ENCODE measurements around the gene FOS.

Gene FOS

DNA sequence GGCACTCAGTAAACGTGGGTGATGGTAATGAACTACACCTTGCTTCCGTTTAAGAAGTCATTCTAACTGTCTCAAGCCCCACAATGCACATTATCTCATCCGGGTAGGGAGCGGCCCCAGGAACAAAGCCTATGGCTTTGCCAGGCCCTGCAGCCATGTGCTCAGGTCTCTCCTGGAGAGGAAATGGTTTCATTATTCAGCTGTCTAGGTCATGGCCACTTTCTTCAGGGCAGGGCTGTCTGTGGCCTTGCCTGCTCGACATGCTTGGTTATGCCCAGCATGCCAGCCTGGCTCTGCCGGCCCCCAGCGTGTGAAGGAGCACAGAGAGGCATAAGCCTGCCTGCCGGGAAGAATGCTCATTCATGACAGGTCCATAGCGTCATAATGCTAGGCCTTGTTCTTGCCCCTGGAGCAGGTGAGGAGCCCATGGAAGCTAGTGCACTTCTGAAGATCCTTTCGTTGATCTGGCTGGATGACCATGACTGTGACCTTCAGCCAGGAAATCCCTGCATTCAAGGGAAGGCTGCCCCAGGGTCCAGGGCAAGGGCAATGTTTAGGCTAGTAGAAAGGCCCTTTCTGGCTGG is 26.3 kb upstream of the FOS start:
- no peak for DNase-seq

DNA sequence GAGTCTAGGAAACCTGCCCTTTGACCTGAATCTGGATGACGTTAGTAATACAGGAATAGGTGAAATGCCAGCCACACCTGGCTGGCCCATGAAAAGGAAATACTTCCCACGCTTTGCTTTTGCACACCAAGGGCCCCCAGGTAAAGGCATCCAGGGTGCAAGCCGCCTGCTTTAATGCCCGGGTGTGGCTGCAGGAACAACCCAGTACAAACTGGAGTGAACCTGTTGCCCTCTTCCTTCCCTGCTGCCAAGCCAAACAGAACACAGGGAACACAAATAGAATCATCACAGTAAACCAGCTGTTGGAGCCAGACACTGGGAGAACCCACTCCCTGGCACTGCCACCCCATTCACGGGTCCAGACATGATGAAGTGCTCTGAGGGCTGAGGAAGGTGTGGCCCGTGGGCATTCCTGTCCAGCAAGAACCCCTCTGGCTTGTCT is 24.2 kb upstream of the FOS start:
- no peak for DNase-seq

DNA sequence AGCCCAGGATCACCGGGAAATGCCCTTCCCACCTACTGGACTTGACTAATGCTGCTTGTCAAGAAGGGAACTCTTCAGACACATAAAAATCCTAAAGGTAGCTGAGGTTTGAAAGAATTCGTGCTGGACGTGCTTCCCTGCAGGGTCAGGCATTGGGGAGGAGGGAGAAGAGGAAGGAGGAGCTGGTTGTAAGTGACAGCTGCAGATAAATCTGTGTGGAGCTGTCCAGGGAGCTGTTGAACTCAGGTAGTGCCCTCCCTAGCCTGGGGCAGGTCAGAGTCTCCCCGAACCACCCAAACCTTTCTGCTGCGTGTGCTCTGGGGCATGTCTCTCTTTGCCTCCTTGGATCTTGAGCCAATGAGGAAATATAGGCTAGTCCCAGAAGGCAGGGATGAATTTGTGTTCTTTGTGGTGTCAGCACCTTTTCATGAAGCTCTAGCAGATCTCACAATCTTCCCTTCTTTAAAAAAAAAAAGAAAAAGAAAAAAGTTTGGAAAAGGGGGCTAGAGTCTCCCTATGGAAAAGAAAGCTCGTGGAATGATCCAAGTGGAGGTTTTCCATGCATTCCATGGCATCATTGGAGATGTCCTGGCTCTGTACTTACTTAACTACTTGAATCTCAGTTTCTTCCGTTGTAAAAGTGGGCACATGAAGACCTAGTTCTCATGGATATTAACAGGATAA is 23.6 kb upstream of the FOS start:
- no peak for DNase-seq

DNA sequence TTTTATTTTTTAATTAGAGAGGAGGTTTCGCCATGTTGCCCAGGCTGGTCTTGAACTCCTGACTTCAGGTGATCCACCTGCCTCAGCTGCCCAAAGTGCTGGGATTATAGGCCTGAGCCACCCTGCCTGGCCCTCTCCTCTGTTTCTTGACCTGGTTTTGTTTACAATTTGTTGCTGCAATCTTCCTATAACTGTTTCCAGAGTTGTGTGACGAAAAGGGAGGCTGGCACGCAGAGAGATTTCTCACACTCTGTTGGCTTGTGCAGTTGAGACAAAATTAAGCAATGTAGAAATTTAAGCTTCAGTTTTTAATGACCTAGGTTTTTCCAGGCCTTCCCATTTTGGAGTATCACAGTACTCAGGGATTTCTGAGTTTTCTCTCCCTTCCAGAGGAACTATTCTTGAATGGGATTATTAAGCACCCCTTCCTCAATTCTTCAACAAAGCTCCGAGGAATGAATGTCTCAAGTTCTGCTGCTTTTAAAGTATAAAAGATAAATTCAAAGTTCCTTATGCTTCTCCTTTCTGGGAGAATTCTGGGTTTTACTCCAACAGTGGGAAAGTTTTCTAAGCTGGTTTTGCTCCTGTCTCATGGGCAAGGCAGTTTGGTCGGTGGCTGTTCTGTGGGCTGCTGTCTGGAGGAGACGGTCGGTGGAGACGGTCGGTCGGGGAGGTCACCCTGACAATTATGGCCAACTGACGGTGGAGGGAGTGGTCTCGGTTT is 20.4 kb upstream of the FOS start:
- peak in 1 of 2 donors; percentile 23 for DNase-seq

DNA sequence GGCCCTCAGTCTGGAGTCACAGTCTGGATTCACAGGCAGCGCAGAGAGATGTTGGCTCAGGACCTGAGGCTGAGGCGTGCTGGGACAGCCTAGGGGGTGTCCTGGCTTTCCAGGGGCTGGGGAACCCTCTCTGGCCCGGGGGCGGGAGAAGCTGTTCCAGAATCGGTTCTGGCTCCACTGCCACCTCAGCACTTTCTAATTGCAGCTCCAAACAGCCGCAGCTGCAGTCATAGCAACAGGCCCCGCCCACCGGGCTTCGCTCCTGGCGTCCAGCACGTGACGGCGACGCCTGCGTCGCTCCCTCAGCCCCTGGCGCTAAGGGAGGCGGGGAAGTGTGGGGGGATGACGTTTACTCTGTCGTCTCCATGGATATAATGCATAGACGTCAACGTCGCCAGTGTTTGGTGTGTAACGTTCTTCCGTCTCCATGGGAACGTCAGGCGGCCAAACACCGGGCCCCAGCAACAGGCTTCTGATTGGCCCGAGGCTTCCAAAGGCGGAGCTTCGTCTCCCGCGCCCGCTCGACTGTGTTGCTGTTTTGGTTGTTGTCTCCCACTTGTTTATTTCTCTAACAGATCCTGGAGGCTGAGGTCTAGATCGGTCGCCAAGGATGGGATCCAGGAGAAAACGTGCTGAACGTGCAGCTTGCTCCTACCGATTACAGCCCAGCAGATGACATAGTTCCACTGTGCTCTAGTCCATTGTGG is 19.7 kb upstream of the FOS start:
- peak; percentile 100 for DNase-seq

DNA sequence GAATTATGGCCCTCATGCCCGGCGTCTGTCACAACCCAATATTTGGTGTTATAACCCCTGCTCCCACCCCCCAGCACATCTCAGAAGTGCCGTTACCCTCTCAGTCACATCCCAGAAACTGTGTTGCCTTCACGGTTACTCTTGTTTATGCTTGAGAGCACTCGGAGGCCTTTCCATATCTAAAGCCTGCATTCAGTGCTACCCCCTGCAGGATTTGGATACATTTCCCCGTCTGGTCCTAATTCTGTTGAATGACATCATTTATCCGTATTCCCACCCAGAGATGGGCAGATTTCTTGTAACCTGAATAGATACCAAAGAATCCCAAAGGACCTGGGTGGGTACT is 19.1 kb upstream of the FOS start:
- no peak for DNase-seq

DNA sequence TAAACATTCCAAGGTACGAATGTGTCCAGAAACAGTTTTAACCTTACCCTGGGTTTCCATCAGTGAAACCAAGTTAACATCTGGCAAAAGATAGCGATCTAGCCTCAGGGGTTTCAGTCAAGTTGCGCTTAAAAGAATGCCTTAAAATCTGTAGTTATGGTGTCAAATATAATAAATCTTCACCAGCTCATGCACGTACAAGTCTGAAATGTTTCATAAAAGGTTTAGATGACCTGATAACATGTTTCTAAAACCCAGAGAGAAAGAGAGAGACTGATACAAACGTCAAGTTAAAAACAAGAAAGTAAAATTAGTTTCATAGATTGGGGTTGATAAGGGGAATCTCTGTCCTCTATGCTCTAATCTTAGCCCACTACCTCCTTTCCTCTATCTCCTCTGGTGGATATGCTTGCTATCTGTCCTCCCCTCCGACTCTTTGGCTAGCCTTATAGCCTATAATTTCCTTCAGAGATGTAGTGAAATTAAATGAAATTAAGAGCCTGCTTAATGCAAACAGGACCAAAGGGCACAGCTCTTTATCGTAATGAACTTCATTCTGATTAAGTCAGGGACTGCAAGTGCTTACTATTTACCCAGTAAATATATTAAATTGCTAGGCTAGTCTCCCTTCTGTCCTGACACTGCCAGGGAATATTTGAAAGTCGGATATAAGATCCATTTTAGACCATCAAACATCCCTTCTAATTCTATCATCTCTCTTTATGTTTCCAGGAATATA is 18.4 kb upstream of the FOS start:
- DNase-seq: peak in 1 of 2 donors; percentile 41

DNA sequence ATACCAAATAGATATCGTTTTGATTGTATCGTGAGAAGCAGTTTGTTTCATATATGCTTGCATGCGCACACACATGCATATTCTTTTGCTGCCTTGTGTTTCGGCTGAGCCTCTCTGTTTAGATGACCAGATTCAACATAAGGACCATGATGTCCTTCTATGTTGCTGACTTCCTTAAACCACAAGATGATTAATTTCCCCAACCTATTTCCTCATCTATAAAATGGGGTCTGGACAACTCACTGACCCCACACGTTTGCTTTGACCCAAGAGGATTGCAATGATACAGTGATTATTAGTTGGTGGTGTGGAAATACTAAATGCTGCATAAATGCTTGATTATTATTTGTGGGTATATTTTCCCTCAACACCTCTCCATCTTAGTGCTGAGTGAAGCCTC is 16.8 kb upstream of the FOS start:
- DNase-seq: no peak

DNA sequence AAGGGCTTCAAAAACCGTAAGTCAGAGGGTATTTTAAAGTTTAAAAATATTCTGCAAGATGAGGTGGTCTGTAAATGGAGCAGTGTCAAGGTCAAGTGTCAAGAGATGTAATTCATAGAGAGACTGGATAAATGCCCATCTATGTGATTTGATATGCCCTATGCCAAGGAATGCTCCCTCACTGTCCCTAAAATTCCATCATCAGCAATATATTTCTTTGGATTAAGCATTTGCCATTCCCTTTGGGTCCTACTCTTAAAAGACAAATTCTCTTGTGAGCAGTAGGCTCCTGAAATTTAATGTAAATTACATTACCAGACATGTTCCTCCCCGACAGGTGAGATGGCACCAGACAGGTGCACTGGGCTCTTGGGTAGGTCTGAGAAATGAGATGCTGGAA is 16.0 kb upstream of the FOS start:
- DNase-seq: no peak

DNA sequence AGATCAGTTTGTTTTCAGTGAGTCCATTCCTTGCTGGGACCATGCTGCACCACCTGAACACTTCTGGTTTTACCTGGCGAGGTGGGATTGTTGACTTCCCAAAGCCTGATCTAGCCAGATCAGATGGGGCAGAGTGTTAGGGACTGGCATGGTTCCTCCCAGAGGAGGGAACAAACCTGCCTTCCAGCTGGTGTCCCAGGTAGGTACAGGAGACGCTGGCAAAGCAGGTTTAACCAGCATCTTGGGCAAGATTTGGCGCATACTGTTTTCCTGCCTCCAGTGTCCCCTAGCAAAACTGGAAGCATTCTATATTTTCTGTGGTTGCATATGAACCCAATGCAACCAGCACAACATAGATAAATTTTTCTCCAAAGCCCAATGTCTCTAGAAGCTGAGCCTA is 14.6 kb upstream of the FOS start:
- DNase-seq: no peak

DNA sequence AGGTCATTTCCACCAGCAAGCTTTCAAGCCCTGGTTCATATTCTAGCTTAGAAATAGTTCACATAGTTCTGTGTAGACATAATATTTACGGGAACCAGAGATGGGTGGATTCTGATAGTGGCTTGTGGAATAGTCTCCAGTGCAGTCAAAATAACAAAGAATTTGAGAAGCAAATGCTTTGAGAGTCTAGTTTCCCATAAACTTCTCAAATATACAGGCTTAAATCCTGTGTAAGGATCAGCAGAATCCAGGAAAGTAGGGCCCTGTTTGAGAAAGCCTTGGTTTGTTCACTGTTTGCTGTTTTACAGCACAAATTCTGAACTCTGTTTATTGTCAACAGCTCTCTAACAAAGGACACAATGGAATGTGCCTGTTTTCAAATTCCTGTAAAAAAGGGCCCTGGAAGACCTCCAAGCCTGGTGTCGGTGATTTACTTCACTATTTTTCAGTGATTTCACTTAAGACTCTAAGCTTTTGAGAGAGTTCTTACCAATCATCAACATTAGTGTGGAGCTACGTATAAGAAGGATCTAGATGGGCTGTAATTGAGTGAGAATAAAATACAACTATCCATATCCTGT is 11.4 kb upstream of the FOS start:
- no peak for DNase-seq

DNA sequence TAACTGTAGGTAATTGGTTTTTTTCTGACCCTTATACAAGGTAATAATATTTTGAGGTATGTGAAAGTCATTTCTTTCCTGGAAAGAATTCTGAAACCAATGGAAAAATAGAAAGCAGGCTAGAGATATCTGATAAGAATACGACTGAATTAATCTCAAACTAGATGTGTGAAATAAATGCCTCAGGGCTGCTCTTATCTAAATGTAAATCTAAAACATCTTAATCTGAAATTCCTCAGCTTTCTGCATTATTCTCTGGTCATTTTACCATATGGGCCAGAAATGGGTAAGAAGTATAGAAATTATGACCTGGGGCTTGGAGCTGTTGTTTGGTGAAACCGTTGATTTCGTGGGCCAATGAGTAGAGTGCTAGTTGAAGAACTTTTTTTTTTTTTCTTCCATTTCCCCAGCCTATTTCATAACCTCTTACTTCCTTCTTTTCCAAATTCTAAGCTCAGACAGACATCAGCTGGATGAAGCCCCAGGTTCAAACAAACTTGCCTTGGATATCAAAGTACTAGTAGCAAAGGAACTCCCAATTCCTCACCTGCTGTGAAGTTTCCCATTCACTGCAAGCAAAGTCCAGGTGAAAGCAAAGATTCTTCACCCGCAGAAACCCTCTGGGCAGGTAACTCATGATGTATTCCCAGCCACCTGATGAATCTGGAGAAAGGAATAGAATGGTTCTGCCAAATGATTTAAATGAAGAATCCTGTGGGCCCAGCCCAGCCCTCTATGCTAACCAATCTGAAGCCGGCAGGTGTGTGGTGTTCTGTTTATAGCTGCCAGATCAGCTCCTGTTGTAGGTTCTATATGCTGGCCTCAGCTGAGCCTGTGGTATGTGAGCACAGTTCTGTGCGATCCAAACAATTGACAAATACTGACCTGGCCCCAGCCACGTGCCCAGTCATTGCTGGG is 9.7 kb upstream of the FOS start:
- DNase-seq: no peak

DNA sequence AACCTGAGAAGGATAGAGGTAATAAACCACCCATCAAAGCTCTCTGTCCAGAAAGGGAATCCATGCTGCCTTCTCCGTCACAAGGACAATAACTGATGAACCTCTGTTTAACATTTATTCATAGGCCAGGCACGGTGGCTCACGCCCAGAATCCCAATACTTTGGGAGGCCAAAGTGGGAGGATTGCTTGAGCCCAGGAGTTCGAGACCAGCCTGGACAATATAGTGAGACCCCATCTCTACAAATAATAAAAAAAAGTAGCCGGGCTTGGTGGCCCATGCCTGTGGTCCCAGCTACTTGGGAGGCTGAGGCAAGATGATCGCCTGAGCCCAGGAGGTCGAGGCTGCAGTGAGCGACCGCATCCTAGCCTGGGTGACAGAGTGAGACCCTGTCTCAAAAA is 7.1 kb upstream of the FOS start:
- DNase-seq: no peak

DNA sequence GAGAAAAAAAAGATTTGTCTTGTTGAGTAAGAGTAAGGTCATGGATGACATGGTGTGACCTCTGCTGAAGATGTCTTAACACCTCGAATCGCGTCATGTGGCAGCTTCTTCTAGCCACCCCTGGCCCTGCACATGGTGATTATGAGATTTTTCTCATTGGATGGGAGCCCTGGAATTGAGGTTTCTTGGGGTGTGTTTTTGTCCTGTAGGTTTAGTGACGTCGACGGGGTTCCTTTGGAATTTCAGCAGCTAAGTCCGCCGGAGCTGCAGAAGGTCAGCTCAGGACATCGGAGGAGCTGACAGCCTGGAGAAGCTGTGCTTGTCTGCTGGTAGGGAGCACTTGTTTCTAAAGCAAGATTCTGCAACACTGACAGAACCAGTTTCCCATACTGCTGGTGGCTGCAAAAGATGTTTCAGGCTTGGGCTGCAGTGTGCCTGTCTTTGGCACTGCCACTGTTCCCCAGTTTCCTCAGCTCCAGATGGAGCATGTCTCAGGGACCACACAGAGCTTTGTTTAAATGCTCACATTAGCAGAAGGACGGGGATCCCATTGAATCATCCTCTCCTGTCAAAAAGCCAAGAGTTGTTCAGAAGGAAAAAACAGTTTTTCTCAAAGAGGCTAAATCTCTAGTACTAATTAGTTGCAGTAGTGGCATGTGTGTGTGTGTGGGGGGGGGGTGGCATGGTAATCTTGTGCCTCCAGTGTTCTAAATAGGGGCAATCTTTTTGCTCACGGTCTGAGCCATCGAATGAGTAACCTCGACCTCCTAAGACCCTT is 5.2 kb upstream of the FOS start:
- DNase-seq: no peak

DNA sequence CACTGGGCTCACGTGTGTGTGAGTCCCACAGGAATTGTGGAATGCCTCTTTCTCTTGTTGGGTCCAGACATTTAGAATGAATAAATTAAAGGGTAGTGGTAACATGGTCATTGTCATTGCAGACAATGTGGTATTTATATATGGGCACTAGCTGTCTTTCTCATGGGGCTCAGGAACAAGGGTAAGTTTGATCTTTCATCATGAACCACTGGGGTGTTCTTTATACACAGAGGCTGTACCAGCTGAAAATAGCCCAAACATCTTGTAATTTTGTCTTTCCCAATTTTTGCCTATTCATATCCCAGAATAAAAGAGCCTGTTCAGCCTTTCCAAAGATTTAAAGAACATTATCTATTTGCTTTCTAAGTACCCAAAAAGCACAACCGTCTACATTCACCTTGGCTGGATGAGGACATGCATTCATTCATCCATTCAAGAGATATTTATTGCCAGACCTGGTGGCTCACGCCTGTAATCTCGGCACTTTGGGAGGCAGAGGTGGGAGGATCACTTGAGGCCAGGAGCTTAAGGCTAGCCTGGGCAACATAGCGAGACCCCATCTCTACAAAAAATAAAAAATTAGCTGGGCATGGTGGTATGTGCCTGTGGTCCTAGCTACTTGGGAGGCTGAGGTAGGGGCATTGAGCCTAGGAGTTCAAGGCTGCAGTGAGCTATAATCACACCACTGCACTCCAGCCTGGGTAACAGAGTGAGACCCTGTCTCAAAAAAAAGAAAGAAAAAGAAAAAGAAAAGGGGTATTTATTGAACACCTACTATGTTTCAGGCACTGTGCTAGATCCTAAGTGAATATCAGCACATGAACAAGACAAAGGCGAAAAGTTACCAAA is 4.4 kb upstream of the FOS start:
- DNase-seq: no peak

DNA sequence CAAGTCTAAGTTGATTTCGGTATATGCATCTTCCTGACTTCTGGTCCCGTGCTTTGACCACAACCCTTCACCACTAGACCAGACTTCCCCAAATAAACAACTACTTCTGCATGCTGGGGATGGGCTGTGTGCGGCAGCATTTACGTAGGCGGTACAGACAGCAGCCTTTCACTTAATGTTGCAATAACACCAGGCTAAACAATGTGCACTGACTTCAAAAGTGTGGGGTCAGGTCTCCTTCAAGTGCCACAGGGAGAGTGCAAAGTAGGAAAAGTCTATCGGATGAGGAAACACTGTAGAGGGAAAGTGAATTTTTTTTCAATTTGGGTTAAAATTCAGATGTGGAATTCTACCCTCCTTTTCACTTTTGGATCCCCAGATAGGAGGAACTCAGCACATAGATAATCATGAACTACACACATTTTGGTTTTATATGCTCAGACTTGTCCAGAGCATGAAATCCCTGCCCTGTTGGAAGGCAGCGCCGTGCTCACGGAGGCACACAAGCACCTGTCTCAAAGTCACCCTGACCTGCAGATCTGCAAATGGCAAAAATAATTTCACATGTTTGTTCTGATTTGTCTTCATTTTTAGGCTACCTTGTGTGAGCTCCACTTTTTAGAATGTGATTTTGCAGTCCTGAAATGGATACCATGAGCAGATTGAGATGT is 3.6 kb upstream of the FOS start:
- peak; percentile 84 to 89 for DNase-seq

DNA sequence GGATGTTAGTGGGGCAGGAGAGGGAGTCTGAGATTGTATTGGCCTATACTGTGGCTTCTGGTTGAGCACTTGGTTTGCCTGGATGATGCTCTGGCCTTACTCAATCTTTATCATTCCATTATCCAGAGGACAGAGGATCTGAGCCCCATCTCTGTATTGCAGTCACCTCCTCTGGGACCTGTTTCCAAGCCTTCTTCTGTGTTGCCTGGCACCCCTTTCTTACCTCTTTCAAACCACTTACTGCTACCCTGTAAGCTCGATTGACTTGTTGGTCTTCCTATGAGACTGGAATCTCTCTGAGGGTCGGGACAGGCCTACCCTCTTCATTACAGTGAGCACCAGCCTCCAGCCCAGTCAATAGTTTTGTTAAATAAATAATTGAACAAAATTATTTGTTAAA is 3.0 kb upstream of the FOS start:
- no peak for DNase-seq

DNA sequence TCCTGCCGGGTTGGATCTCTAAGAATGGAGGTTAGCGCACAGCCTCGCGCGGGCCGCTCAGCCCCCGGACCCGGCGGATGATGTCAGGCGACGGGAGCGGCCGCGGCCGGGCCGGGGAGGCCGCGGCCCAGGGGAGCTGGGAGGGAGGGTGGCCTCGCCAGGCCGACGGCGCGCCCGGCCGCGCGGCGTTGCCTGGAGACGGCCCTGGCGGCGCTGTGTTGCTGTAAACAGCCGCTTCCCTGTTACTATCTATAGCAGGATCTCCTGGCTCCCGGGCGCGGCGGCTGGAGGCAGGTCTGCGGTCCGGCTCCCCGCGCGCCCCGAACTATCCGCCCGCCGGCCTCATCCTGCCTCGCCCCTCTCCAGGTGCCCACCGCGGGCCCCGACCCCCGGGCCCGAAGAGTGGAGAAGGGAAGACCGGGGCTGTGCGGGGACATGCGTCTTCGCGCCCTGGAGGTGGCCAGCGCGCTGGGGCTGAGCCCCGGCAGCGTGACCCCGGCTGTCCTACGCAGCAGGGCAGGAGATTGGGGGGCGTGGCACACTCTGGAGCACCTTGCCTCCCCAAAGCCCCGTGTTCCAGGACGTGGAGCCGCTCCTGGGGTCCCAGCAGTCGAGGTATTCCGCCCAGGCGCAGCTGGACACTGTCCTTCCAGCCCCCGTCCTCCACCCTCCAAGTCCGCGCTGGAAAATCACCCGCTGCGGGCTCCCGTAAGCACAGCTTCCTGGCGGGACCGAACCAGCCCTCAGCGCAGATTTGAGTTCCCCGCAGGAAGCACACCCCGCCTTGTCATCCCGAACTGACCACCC is 1.4 kb upstream of the FOS start:
- peak; percentile 86 to 89 for DNase-seq
